Measurements from ENCODE around the gene MRTFB. TPM values are rescaled to one million over a fixed set of nuclear protein-coding genes. Genes with fewer than 3 reads are reported as not detected.

MRTFB gene
- total RNA-seq, 1 donor from 2014 or later: 77.5 TPM

DNA sequence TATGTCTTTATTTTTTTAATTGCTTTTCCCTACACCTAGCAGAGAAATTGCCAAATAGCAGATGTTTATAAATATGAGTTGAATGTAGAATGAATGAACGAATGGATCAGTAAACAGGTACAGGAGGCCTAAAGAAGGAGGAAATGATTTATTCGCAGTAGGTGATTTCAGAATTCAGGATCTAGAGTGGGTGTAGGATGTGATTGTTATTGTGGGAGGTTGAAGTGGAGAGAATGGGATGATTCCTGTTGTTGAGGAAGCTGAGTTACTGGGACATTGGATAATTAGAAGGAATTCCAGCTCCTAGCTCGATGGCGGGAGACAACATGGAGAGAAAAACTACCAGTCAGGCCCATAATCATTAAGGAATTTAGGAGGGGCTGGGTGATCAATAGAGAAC is 42.2 kb downstream of the MRTFB start:
- Mint-ChIP-seq H3K27ac (no peak overlapping the region), H3K36me3 (no peaks in the 10 kb centered on the region), H3K9me3 (no peaks in the 10 kb centered on the region), H3K27me3 (ENCODE audit: low read depth) (no peaks in the 10 kb centered on the region), H3K4me1 (peaks cover 33% of the 10 kb centered on the region), H3K4me3 (no peak overlapping the region)
- TF ChIP-seq, protein P1, sequence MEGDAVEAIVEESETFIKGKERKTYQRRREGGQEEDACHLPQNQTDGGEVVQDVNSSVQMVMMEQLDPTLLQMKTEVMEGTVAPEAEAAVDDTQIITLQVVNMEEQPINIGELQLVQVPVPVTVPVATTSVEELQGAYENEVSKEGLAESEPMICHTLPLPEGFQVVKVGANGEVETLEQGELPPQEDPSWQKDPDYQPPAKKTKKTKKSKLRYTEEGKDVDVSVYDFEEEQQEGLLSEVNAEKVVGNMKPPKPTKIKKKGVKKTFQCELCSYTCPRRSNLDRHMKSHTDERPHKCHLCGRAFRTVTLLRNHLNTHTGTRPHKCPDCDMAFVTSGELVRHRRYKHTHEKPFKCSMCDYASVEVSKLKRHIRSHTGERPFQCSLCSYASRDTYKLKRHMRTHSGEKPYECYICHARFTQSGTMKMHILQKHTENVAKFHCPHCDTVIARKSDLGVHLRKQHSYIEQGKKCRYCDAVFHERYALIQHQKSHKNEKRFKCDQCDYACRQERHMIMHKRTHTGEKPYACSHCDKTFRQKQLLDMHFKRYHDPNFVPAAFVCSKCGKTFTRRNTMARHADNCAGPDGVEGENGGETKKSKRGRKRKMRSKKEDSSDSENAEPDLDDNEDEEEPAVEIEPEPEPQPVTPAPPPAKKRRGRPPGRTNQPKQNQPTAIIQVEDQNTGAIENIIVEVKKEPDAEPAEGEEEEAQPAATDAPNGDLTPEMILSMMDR (IDR thresholded peaks at IDR 0.05; ENCODE audit: unreplicated experiment): no peak
- DNase-seq (ENCODE audit: low spot score in 2 of 2, unreplicated experiment in 2 of 2): no peak

DNA sequence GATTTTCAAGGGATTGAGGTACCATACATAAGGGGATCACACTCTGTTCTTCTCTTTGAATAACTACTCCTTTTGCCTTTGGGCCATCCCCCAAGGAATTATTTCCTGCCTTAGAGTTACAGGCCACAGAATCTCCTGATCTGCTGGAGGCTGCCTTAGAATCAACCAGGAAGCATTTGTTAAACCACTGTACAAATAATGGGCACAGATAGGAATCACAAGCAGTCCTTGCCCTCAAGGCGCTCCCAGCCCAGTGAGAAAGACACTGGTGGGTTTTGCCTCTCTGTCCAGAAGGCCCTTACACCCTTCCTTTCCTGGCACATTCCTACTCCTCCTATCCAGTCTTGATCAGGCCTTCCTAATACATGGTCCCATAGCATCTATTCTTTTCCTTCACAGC is 45.9 kb downstream of the MRTFB start:
- no peak for DNase-seq (ENCODE audit: low spot score in 2 of 2, unreplicated experiment in 2 of 2)
- Mint-ChIP-seq H3K4me1 (peaks cover 12% of the 10 kb centered on the region), H3K27ac (peak overlapping the region; percentile 11), H3K4me3 (no peak overlapping the region), H3K36me3 (peaks cover 13% of the 10 kb centered on the region), H3K9me3 (peaks cover 10% of the 10 kb centered on the region), H3K27me3 (ENCODE audit: low read depth) (no peaks in the 10 kb centered on the region)
- TF ChIP-seq, protein P1 (IDR thresholded peaks at IDR 0.05; ENCODE audit: unreplicated experiment): no peak

GRCh38 chr16:14119799-14120198 is 48.7 kb downstream of the MRTFB start:
- Mint-ChIP-seq H3K27ac (no peak overlapping the region), H3K4me1 (peaks cover 5% of the 10 kb centered on the region), H3K36me3 (peaks cover 22% of the 10 kb centered on the region), H3K4me3 (no peak overlapping the region), H3K9me3 (peaks cover 17% of the 10 kb centered on the region), H3K27me3 (ENCODE audit: low read depth) (no peaks in the 10 kb centered on the region)
- DNase-seq (ENCODE audit: low spot score in 2 of 2, unreplicated experiment in 2 of 2): no peak
- TF ChIP-seq, protein P1 (IDR thresholded peaks at IDR 0.05; ENCODE audit: unreplicated experiment): no peak

GRCh38 chr16:14120335-14120734 is 49.2 kb downstream of the MRTFB start:
- Mint-ChIP-seq H3K27me3 (ENCODE audit: low read depth) (no peaks in the 10 kb centered on the region), H3K4me1 (peaks cover 10% of the 10 kb centered on the region), H3K36me3 (peaks cover 22% of the 10 kb centered on the region), H3K4me3 (no peak overlapping the region), H3K9me3 (peaks cover 17% of the 10 kb centered on the region), H3K27ac (peak overlapping the region; percentile 41)
- TF ChIP-seq, protein P1 (IDR thresholded peaks at IDR 0.05; ENCODE audit: unreplicated experiment): no peak
- no peak for DNase-seq (ENCODE audit: low spot score in 2 of 2, unreplicated experiment in 2 of 2)

DNA sequence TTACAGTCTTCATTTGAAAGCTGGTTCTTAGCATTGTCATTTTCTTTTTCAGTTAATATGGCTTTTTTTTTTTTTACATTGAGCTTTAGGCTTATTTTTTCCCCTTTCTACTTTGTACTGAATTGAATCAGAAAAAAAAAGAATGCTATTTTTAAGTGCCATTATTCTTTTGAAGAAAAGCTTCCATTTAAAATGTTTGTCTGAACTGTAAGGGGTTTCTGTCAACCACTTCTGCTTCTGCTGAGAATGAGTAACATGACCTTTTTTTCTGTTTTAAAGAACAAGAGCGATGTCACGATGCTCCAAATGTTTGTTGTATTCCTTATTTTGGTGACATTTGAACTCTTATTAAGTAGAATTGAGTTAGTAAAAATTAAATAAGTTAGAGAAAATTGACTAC is 50.0 kb downstream of the MRTFB start:
- Mint-ChIP-seq H3K27me3 (ENCODE audit: low read depth) (no peaks in the 10 kb centered on the region), H3K36me3 (peaks cover 22% of the 10 kb centered on the region)

More for the DNA sequence above, 50.0 kb downstream of the MRTFB start:
- no peak overlapping the region for H3K27ac Mint-ChIP-seq
- H3K4me1 Mint-ChIP-seq: peaks cover 18% of the 10 kb centered on the region
- TF ChIP-seq, protein P1 (IDR thresholded peaks at IDR 0.05; ENCODE audit: unreplicated experiment): no peak
- no peak overlapping the region for H3K4me3 Mint-ChIP-seq
- DNase-seq (ENCODE audit: low spot score in 2 of 2, unreplicated experiment in 2 of 2): no peak
- H3K9me3 Mint-ChIP-seq: peaks cover 17% of the 10 kb centered on the region
